Spleen (tissue), 3 donors: ENCODE measurements around the gene ADCY2.

Source experiments
- POLR2A ChIP-seq, 3 donors: fragments of 450-650 bp; IDR thresholded peaks; one replicate each; pipeline ENCODE4 v1.5.1; 2017; ENCODE audit warnings: antibody characterized with exemption in 3 of 3, mild to moderate bottlenecking in 1 of 3
- POLR2AphosphoS5 ChIP-seq, 3 donors: sonication (generic); formaldehyde crosslinking; IDR thresholded peaks; one replicate each; pipeline ENCODE4 v1.5.1; 2017; ENCODE audit warnings: antibody characterized with exemption in 3 of 3

DNA sequence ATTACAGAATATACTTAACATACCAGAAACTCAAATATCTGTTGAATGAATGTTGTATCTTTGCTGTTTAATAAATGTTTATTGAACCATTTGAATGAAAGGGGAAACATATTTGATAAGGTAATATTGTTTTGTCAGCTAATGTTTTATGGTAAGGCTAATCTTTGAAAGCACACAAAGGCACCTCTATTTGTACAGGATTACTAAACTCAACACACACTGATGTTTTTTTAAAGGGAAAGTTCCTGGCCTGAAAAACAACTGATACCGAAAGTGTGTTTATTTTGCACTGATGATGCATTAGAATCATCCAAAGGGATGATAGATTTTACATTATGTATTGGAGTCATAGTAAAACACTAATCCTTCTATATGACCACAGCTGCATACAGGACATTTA lies 82.5 kb downstream of the ADCY2 start:
- TF ChIP-seq POLR2A (IDR thresholded peaks at IDR 0.05) (no peak), POLR2AphosphoS5 (IDR thresholded peaks at IDR 0.05) (no peak)
